Left hindlimb (tissue), 1 donor: ENCODE data around the gene TBXAS1.

Source experiments
- DNase-seq: peaks from one replicate; pipeline ENCODE4 v3.0.0-alpha.2; 2018

Gene TBXAS1

GRCh38 chr7:139950881-139951525 lies 121.9 kb downstream of the TBXAS1 start:
- DNase-seq, result no peak

DNA sequence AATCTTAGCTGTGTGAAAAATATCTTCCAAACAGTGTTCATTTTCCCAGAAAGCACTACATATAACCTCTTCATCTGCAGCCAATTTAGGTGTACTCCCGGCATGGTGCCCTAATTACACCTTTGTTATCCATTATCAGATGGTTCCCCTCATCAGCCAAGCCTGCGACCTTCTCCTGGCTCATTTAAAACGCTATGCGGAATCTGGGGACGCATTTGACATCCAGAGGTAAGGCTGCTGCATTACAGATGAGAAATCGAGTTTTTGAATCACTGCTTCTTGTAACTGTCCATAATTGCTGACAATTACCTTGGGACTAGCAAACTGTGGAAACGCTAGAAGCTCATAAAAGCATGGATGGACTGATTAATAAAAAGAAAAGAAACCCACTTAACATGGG lies 124.2 kb downstream of the TBXAS1 start:
- DNase-seq, result no peak

DNA sequence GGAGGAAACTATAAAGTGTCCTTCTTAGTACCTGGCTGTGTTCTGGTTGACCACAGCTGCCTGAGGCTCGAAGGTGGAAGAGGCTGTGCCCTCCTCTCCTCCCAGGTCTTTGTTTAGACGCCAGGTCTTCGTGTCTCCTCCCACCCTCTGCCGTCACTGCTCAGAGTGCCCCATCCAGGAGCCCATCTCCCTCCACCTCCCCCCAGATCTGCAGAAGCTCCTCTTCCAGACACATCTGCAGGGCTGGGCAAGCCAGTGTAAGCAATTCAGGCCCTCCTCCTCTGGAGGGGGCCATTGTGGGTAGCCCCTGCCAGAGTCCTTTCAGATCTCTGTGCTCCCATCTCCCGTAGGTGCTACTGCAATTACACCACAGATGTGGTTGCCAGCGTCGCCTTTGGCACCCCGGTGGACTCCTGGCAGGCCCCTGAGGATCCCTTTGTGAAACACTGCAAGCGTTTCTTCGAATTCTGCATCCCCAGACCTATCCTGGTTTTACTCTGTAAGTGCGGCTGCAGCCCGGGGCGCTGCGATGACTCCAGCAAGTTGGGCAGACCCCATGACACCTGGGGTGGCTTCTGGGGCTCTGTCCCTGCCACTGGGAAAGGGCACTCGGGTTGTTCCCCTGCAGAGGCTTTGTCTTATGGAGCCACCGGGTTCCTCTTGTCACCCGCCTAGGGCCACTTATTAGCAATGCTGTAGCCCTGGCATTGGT lies 126.2 kb downstream of the TBXAS1 start:
- DNase-seq, result no peak

DNA sequence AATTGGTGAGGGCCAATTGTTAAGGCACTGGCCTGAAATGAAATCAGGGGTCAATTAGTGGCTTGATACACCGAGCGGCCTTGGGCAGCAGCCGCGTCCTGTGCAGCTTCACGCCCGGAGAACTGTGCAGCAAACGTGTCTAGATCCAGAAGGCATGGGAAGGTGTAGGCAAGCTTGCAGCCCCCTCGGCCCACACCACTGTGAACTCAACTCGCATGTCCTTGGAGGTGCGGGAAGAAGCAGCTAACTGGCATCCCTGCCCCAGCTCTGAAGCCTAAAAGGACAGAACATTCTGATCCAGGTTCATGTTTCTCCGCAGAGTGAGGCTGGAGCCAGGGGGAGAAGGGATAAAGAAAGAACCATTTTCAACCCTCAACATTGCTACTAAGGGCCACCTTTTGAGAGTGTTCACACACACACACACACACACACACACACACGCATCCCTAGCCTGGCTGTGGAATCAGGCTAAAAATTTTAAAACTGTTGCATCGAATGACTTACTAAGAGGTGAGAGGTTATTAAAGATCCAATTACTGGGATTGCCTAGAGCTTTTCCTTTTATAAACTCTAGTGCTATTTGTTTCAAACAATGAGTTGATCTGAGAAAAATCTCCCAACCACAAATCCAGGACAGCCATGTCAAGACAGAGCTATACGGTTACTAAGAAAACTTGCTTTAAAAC lies 129.7 kb downstream of the TBXAS1 start:
- DNase-seq, result no peak

DNA sequence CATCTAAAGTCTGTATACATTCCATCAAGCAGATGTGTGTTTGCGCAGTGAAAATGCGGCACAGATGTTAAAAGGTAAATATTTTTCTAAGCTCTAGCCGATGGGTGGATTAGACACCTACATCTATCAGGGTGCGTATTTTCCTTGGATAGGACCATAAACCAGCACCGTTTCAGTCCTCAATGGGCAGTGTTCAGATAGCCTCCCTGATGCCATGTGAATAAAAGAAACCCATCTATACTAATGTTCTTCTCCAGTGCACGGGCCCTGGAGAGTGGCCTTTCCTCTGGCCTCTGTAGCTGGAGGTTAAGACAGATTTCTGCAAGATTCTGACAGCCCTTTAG lies 130.2 kb downstream of the TBXAS1 start:
- DNase-seq, result no peak

GRCh38 chr7:139959718-139960117 lies 130.7 kb downstream of the TBXAS1 start:
- DNase-seq, result no peak

DNA sequence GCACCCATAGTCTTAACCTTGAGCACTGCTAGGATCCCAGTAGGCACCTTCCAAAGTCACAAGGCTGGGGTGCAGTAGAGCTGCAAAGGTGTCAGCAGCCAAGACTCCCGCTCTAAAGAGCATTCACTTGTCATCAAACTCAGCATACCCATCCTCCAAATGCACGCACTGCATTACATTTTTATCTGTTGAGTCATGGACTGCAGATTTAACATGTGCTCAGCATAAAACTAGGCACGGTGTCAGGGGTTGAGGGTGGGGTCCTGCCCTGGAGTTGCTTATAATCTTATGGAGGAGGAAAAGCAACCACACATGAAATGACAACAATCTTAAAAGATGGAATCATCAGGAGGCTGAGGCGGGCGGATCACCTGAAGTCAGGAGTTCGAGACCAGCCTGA lies 131.1 kb downstream of the TBXAS1 start:
- DNase-seq, result no peak

DNA sequence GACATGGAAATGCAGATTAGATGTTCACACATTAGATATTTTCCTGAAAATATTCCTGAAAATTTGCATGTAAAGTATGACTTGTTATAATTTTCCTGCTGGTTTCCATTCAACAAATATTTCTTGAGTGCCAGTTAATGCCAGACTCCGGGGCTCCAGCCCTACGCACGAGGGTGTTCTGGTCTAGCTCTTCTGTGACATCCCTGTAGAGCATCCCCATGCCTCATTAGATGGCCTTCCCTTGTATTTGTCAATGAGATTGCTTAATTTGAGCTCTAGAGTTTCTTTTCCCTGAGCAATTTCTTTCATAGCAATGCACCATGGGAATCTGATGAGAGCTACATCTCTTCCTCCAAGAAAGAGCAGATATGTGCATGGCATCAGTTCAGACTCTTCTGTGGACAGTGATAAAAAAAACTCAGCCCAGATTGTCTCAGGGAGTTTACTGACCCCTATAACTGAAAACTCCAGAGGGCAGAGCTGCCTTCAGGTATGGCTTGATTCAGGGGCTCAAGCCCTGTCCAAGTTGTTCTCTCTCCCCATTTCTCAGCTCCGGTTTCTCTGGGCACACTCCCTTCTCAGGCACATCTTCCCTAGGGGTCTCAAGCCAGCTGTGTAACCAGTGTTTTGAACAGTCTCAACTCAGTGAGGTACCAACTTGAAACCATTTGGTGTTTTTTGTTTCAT lies 137.0 kb downstream of the TBXAS1 start:
- DNase-seq, result no peak

GRCh38 chr7:139966949-139967348 lies 137.9 kb downstream of the TBXAS1 start:
- no peak for DNase-seq

GRCh38 chr7:139968931-139969330 lies 139.9 kb downstream of the TBXAS1 start:
- DNase-seq, result no peak

DNA sequence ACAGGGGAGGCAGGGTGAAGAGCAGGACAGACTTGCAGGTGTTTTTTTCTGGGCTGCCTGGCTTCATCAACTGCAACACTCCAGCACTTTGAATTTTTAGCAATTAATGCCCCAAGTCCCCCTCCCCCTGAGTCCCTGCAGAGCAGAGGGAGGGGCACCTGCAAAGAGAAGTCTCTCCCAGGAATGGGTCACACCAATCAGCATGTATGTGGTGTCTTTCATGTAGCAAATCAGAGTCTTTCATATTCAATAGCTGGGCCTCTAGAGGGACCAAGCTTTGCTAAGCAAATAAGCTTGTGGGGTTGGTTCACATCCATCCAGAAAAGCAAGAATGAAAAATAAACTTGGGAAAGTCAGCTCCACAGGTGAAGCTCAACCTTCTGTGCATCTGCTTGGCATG lies 143.0 kb downstream of the TBXAS1 start:
- DNase-seq, result no peak

DNA sequence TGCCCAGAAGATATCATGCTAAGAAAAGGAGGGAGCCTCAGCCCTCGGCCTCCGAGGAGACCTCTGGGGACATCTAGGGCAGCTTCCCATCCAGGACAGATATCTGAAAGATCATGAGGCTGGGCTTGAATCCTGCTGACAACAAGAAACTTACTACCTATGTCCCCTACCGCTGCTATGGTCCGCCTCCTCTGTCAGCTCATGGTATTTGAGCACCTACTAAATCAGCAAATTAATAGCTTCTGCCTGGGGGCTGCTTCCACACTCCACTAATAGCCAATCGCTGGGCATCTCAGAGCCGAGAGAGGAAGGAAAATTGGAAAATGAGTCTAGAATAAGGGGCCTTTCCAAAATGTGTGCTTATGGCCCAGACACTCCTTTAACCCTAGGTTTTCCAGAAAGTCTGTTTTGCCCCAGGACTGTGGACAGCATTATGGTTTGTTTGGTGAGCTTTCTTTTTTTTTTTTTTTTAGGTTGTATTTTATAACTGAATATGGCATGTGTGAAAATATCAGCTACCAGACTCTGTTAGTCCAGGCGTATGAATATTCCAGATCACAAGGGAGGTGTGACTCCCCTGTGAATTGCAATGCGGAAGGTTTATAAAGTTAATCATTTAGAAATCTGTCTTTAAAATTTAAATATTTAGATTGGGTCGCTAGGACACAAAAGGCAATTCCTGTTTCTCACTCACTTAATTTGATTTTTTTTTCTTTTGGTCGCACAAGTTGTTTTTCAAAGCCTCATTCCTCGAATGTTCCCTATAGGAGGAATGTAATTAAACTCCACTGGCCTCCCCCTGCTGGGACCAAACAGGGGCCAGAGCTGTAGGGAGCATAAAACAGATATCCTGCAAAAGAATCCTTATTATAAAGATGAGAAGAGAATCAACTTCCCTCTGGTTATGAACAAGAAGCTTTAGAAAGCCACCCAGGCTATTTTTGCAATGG lies 144.3 kb downstream of the TBXAS1 start:
- no peak for DNase-seq

DNA sequence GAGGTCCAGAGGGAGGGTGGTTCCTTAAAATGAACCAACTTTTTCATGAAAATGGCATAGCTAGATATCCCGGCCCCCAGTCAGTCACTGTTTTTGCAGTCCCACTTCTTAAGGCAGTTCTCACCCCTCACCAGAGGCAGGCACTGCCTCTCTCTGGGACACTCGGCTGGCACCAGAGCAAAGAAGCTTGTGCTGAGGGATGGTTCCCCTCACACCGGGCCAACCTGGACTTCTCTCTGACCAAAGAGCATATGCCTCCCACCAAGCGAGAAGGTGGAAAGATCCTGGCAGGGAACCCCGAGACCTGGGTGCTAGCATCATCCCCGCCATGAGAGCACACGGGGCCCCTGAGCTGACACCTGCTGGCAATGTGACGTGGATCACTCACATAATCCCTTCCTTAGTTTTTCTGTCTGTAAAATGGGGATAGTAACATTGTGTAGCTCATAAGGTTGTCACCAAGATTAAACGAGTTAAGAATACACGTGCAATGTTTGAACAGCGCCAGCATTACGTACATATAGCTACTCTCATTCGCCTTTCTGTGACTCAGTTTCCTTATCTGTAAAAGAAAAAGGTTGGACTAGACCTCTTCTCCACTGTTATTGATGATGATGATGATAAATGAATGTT lies 145.2 kb downstream of the TBXAS1 start:
- no peak for DNase-seq

- no peak for DNase-seq
These were observed 147.2 kb downstream of the TBXAS1 start for GRCh38 chr7:139976055-139976837.

DNA sequence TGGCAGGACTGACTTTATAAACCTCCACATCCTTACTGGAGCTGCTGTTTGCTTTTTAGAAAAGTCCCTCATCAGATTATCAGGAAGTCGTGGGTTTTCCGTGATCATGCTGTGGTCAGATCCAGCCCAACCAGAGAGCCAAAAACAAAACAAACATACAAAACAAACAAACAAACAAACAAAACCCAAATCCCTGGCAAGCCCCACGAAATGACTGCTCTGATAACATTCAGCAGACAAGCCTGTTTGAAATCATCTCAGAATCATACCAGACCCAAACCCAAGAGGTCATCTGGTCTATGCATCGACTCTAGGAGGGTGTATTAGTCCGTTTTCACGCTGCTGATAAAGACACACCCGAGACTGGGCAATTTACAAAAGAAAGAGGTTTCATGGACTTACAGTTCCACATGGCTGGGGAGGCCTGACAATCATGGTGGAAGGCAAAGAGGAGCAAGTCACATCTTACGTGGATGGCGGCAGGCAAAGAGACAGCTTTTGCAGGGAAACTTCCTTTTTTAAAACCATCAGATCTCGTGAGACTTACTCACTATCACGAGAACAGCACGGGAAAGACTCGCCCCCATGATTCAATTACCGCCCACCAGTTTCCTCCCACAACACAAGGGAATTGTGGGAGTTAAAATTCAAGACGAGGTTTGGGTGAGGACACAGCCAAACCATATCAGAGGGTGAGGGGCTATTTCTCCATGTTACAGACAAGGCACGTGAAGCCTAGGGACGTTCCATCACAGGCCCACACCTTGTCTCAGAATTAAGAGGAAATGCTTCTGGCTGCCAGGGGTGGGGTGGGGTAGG lies 148.0 kb downstream of the TBXAS1 start:
- no peak for DNase-seq

- no peak for DNase-seq
These were observed 152.4 kb downstream of the TBXAS1 start for GRCh38 chr7:139981511-139981895.

GRCh38 chr7:139982927-139983920 lies 154.2 kb downstream of the TBXAS1 start:
- no peak for DNase-seq

- DNase-seq, result no peak
These were observed 155.8 kb downstream of the TBXAS1 start for GRCh38 chr7:139984642-139985539.
